Gastrocnemius medialis (tissue), 4 donors: Measurements from ENCODE around the gene C1QB. TPM values are rescaled to one million over a fixed set of nuclear protein-coding genes. Genes with fewer than 3 reads are reported as not detected.

ENCODE experiments used
- ATAC-seq, 2 donors: fragments of 150-250 bp; one replicate each; pipeline ENCODE4 v1.9.1; 2016
- DNase-seq, 2 donors: peaks; one replicate each; pipeline ENCODE4 v3.0.0-alpha.2; 2019
- H3K27ac ChIP-seq, 4 donors: fragments of 200-600 bp; sonication (generic); 1 replicate in 1 of 4; 2 replicates in 3 of 4; pipeline ENCODE4 v1.5.1; 2016 to 2018; ENCODE audit warnings: mild to moderate bottlenecking in 2 of 4, moderate library complexity in 1 of 4
- H3K27me3 ChIP-seq, 3 donors: fragments of 200-600 bp; sonication (generic) in 2 of 3; 1 replicate in 1 of 3; 2 replicates in 2 of 3; pipeline versions ENCODE4 v1.5.1 to v1.6.0; 2016 to 2019; ENCODE audit warnings: mild to moderate bottlenecking in 1 of 3, moderate library complexity in 1 of 3
- H3K36me3 ChIP-seq, 2 donors: fragments of 200-600 bp; sonication (generic) in 1 of 2; one replicate each; pipeline ENCODE4 v1.5.1; 2017 to 2018
- H3K4me1 ChIP-seq, 2 donors: fragments of 200-600 bp; sonication (generic) in 1 of 2; one replicate each; pipeline ENCODE4 v1.5.1; 2016 to 2017; ENCODE audit warnings: mild to moderate bottlenecking in 2 of 2
- H3K4me3 ChIP-seq, 4 donors: fragments of 200-600 bp; sonication (generic) in 3 of 4; 1 replicate in 1 of 4; 2 replicates in 3 of 4; pipeline ENCODE4 v1.5.1; 2016 to 2019; ENCODE audit warnings: mild to moderate bottlenecking in 2 of 4
- H3K9me3 ChIP-seq, 3 donors: fragments of 200-600 bp; sonication (generic) in 2 of 3; 1 replicate in 1 of 3; 2 replicates in 2 of 3; pipeline ENCODE4 v1.5.1; 2016 to 2019
- POLR2A ChIP-seq, 2 donors: fragments of 450-650 bp; IDR thresholded peaks; one replicate each; pipeline ENCODE4 v1.6.1; 2017; ENCODE audit warnings: antibody characterized with exemption in 2 of 2, mild to moderate bottlenecking in 2 of 2, moderate library complexity in 2 of 2
- in situ Hi-C, 4 donors: fragments of 200-750 bp; cut with MboI; loops; one replicate each; pipeline versions ENCODE4 v1.15.0 to v1.8.0; 2017; ENCODE audit warnings: low sequenced_read_pairs in 4 of 4
- intact Hi-C: fragments of 100-400 bp; cut with DNase I; formaldehyde crosslinking; loops from one replicate; pipeline ENCODE4 v1.15.1; 2023; ENCODE audit warnings: low total_unique reads
- microRNA-seq, 2 donors: library from miRNA; unstranded; fragments of <30 nt; microRNA quantifications; one replicate each; pipeline ENCODE4, GENCODE V29; 2016; ENCODE audit warnings: borderline replicate concordance in 2 of 2
- total RNA-seq, 4 donors: library from RNA; depleted of rRNA; stranded (reverse); fragments of >200 nt; gene quantifications; one replicate each; pipeline versions ENCODE4 v1.1.0 to v1.2.3, GENCODE V29; 2016
- TF ChIP-seq, protein P1 (sequence below), 5 experiments: fragments of 450-650 bp in 3 of 5; fragments of 200-600 bp in 2 of 5; sonication (generic) in 2 of 5; IDR thresholded peaks in 4 of 5; conservative IDR thresholded peaks in 1 of 5; 1 replicate in 4 of 5; 2 replicates in 1 of 5; pipeline ENCODE4 v1.5.1; 2016 to 2019; ENCODE audit warnings: antibody characterized with exemption in 5 of 5, mild to moderate bottlenecking in 3 of 5, moderate library complexity in 3 of 5

Gene C1QB
- total RNA-seq, 4 donors from 2014 or later: 30.6 to 97.2 (median 74.5) TPM

DNA sequence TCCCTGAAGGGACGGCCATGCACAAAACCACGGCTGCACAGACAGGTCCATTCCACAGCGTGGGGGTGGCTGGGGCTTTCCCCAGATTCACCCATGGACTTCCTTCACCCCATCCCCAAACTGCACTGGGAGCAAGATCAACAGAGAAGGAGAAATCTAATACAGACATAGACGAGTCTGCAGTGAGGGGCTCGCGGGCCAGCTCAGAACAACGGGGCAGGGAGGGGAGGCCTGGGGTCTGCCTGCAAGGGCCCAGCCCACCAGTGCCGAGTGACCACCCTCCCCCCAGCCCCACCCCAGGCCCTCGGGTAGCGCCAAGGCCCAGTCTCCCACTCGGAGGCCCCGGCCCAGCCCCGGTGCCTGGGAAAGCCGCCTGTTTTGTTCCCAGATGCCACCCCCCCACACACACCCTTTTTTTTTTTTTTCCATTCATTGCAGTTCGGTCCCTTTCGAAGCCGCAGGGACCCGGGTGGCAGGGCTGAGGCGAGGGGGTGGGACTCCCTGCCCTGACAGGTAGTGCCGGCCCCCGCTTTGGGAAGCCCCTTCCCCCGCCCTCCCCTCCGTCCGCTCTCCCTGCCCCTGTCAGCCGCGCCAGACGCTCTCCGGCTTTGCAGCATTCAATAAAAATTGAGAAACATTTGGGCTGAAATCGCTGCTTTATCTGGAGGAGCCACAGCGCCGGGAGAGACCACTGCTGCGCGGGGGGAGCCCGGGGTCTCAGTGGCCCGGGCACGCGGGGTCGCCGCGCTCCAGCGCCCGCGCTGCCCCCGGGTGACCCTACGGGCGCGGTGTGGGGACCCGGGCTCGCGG is 57.1 kb downstream of the C1QB start:
- ATAC-seq: peak; percentile 40 to 44
- intact Hi-C loops: no loop called here
- Histone ChIP-seq H3K4me3 (peak overlapping the region; percentile 31 to 47 (median 41)), H3K27ac (no peak overlapping the region), H3K27me3 (peaks cover 12 to 22% (median 19%) of the 10 kb centered on the region in 3 donors), H3K36me3 (no peaks in the 10 kb centered on the region), H3K9me3 (no peaks in the 10 kb centered on the region), H3K4me1 (no peaks in the 10 kb centered on the region)
- TF ChIP-seq, protein P1, sequence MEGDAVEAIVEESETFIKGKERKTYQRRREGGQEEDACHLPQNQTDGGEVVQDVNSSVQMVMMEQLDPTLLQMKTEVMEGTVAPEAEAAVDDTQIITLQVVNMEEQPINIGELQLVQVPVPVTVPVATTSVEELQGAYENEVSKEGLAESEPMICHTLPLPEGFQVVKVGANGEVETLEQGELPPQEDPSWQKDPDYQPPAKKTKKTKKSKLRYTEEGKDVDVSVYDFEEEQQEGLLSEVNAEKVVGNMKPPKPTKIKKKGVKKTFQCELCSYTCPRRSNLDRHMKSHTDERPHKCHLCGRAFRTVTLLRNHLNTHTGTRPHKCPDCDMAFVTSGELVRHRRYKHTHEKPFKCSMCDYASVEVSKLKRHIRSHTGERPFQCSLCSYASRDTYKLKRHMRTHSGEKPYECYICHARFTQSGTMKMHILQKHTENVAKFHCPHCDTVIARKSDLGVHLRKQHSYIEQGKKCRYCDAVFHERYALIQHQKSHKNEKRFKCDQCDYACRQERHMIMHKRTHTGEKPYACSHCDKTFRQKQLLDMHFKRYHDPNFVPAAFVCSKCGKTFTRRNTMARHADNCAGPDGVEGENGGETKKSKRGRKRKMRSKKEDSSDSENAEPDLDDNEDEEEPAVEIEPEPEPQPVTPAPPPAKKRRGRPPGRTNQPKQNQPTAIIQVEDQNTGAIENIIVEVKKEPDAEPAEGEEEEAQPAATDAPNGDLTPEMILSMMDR (IDR thresholded peaks at IDR 0.05 in 4 of 5, conservative IDR thresholded peaks at IDR 0.05 in 1 of 5): no peak
- no peak for TF ChIP-seq POLR2A (IDR thresholded peaks at IDR 0.05)
- DNase-seq: peak; percentile 9 to 25
- in situ Hi-C loops: loop anchor here in 3 of 4 donors (10.0 to 25.0 kb wide), 3 partner anchors 175 to 185 kb away; no protein-coding TSS in a partner anchor

DNA sequence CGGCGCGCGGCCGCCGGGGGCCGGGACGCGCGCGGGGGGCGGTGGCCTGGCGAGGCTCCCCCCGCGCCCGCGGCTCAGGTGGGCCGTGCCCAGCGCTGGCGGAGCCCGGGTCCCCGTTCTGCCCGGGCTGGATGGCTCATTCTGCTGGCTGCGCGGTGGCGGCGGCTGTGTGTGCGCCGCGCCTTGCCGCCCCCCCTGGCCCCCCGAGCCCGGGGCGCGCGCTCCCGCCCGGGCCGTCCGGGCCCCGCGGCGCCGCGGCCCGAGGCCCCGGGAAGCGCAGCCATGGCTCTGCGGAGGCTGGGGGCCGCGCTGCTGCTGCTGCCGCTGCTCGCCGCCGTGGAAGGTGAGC is 57.6 kb downstream of the C1QB start, which contains the start of gene EPHB2:
EPHB2 (plus strand) TSS at position 139 of the 349 bp plus-strand sequence; CDS start at position 283, 144 bp downstream.
- H3K36me3 ChIP-seq: no peaks in the 10 kb centered on the region
- peak; percentile 35 to 65 for ATAC-seq
- peaks cover 12 to 22% (median 19%) of the 10 kb centered on the region in 3 donors for H3K27me3 ChIP-seq
- no peak within 1 kb of the TSS for H3K27ac ChIP-seq
- intact Hi-C loops: no loop called here
- peak within 1 kb of the TSS; percentile 31 to 47 (median 41) for H3K4me3 ChIP-seq
- DNase-seq: no peak
- in situ Hi-C loops: loop anchor here in 1 of 4 donors (25.0 kb wide), 1 partner anchor 177 kb away; no protein-coding TSS in a partner anchor
- H3K4me1 ChIP-seq: no peaks in the 10 kb centered on the region
- no peaks in the 10 kb centered on the region for H3K9me3 ChIP-seq
- TF ChIP-seq, protein P1 (IDR thresholded peaks at IDR 0.05 in 4 of 5, conservative IDR thresholded peaks at IDR 0.05 in 1 of 5): no peak
- no peak for TF ChIP-seq POLR2A (IDR thresholded peaks at IDR 0.05)

DNA sequence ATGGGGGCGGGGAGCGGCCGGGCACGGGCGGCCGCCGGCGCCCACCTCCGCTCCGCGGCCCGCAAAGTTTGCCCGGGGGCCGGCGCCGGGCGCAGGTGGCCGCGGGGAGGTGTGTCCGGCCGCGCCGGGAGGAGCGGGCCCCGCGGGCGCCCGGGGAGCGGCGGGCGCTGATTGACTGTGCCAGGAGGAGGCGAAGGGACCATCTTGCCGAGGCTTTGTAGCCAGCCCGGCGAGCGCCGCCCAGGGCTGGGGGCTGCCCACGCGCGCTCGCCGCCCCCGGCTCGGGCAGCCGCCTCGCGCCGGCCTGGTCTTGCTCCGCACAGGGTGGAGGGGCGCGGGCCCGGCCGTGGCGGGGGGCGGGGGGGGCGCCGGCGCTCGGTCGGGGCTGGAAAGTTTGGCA is 58.0 kb downstream of the C1QB start:
- Histone ChIP-seq H3K27me3 (peaks cover 12 to 22% (median 19%) of the 10 kb centered on the region in 3 donors), H3K27ac (no peak overlapping the region), H3K36me3 (no peaks in the 10 kb centered on the region), H3K4me3 (peak overlapping the region in 3 of 4 donors; percentile 22 to 36 (median 29)), H3K9me3 (no peaks in the 10 kb centered on the region), H3K4me1 (no peaks in the 10 kb centered on the region)
- in situ Hi-C loops (loop anchor here in 1 of 4 donors (25.0 kb wide), 1 partner anchor 176 kb away; no protein-coding TSS in a partner anchor), intact Hi-C loops (no loop called here)
- TF ChIP-seq POLR2A (IDR thresholded peaks at IDR 0.05): no peak
- TF ChIP-seq, protein P1 (IDR thresholded peaks at IDR 0.05 in 4 of 5, conservative IDR thresholded peaks at IDR 0.05 in 1 of 5): no peak
- DNase-seq (no peak), ATAC-seq (no peak)

Small RNA genes within 50 kb of the gene (microRNA-seq; reads per million reads assigned to microRNA genes)
- 0 reads per million in 2 donors for gene MIR6127

Other genes starting within 250 kb of the C1QB start
- gene ZBTB40, start 201.4 kb upstream of the C1QB start, total RNA-seq: 10 to 100 TPM; 12.0 to 17.3 (median 12.5) TPM
- not detected for gene EPHA8, start 89.7 kb upstream of the C1QB start, total RNA-seq
- 10 to 100 TPM; 14.3 to 64.4 (median 33.0) TPM for gene C1QA, start 16.6 kb upstream of the C1QB start, total RNA-seq
- 10 to 100 TPM; 12.9 to 66.3 (median 33.5) TPM for gene C1QC, start 9.6 kb upstream of the C1QB start, total RNA-seq
- gene EPHB2, start 57.6 kb downstream of the C1QB start, total RNA-seq: under 1 TPM in 3 of 4 donors, not detected in 1; 0.07 to 0.58 (median 0.24) TPM